NCI-H446 treated with DMSO at 0.1 percent for 48 hours (cell line): Measurements from ENCODE around the gene GOLGB1.

Experiments used
- DNase-seq: peaks from one replicate; lab custom pipeline; 2025; lab: John Stamatoyannopoulos, UW

Gene GOLGB1

DNA sequence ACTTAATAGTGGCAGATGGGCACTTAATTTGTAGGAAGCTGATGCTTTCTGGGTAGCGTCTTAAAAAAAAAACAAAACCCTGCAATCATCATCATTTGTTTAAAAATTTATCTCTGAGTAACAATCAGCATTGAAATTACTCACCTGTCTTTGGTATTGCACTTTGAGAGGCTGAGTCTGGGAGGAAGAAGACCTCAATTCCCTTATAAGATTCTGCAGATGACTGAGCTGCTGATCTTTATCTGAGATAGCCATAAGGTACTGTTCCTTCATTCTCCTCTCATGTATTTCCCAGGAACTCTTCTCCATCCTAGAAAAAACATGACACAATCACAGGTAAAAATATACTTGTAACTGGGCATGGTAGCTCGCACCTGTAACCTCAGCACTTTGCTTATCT, 72.4 kb downstream of the GOLGB1 start:
- no peak for DNase-seq

DNA sequence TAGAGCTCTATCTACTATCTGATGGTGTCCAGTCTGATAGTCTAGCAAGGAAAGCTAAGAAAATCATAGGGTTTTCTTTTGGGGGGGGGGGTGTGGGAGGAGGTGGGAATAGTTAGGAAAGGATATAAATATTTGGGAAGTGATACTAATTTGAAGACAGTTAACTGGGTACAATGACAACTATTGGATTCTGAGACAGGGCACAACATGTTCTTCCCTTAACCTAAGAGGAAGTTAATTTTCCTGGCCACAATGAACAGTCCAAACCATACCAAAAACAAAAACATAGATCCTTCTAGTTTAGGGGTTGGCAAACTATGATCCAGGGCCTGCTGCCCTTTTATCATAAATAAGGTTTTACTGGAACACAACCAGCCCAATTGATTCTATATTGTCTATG, 78.9 kb downstream of the GOLGB1 start:
- no peak for DNase-seq

DNA sequence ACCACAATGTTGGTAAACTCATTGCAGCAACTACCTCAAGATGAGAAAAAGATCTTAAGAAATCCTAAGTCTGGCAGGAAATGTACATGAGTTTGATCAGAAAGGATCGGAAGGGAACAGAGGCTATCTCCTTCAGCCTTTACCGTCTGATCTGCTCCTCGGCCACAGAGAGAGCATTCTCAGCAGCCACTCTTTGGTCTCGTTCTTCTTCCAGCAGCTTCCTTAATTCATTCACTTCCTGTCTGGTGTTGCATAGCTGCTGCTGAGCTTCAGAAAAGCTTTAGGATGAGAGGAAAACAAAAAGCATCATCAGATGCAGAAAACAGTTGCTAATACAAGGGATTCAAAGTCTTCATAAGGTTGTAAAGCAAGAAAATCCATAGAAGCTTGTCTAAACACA, 82.2 kb downstream of the GOLGB1 start:
- DNase-seq: no peak

DNA sequence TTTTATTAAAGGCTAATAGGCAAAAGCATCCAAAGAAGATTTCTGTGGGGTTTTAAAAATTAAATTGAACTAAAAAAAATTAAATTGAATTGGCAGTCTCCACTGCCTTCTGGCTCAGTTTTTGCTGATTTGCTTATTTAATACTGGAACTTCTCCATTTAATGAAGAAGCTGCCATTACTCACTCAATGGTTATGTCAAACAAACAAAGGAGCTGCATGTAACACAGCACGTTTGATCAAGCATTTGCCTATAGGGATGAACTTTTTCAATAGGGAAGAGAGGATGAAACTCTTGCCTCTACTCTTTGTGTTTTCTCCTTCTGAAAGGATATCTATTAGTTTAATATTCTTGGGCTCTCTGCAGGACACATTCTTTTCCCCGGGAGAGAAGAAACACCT, 84.1 kb downstream of the GOLGB1 start:
- DNase-seq: no peak

DNA sequence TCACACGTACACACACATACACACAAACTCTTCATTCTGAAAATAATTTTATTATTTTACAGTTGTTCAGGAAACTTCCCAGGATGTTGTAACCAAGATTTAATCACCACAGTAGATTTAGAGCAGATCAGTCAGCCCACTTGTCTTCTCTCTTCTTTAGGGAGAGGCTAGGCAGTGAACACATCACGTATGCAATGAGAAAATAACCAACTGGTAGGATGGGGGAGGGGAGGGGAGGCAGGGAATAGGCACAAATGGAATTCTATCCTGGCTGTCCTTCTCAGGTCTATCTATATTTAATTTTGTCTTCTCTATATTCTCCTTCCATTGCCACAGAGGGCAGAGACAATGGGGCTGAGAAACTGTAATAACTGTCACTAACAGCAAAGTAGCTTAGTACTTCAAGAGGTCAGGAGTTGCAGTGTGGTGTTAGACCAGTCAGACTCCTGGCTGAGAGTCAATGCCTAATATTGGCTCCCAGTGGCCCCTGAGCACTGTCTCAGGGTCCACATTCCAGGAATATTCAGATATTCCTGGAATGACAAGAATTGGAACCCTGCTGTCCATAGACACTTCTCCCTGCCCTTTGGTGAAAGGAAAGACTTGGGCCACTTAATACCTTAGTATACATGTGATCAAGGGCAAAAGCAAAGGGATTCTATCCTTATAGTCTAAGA, 86.2 kb downstream of the GOLGB1 start:
- no peak for DNase-seq

DNA sequence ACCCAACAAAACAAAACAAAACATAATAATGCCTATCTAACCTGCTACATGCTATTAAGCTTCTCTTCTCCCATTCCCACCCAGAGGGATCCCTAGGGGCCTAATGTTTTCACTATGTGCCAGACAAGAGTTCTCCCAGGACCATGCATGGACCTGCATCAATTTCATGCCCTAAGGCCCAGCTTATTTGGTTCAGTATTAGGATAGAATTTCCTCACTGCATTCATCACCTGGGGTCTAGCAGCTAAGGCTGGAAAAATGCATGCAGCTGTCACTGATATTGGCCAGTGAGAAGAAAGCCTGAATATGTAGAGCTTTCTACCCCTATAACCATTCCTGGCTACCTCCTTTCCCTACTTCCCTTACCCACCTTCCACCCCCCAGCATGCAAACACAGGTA, 86.8 kb downstream of the GOLGB1 start:
- no peak for DNase-seq

DNA sequence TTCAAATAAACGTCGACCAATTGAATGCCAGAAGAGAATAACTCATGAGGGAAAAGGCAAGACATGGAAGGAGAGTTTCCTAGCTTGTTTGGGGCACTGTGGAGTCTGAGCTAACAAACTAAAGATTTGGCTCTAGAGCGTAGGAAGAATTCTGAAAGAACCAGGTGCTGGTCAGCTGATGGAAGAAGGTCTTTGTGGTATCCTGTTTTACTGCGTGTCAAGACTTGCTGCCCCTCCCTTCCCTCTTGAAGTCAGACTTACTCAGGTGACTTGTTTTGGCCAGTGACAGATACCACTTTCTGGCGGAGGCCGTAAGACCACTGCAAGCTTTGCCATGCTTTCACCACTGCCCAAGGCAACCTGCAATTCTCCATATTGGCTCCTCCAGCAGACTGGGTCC, 88.2 kb downstream of the GOLGB1 start:
- DNase-seq: no peak

DNA sequence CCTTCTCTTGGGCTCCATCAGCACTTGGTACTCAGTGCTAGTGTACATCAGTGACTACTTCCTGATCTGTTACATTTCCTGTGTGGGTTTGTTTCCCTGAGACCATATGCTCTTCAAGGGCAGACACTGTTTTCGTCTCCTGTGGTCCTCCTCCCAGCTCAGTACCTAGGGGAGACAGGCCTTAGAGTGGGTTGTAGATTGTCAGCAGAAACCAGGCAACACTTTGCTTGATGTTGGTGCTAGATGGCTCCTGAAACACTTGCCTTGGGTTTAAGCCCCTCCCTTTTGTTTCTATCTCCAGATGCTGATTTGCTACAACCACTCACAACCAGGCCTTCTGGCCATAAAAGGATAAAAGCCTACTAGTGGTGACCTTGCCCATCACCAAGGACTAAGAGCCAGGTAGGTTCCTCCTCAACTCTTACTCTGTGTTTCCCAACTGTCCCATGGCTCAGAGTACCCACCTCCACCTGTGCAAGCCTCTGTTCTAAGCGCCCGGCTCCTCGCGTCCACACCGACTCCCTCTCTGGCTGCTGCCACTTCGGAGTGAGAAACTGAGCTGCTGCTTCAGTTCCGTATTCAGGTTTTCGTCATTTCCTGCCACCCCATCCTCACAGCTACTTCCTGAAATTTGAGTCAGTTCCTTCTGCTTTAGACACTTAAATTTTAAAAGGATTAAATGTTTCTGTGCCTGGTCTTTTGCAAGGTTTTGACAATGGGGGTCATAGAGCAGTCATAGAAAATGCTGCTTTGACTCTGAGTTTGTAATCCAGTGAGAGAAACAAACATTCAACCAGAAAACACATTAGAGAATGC, 89.0 kb downstream of the GOLGB1 start, which contains the start of gene HCLS1:
Gene HCLS1 (minus strand): TSS at position 548 of the 816 bp plus-strand sequence. CDS start 2,556 bp downstream, outside the sequence.
- no peak for DNase-seq

DNA sequence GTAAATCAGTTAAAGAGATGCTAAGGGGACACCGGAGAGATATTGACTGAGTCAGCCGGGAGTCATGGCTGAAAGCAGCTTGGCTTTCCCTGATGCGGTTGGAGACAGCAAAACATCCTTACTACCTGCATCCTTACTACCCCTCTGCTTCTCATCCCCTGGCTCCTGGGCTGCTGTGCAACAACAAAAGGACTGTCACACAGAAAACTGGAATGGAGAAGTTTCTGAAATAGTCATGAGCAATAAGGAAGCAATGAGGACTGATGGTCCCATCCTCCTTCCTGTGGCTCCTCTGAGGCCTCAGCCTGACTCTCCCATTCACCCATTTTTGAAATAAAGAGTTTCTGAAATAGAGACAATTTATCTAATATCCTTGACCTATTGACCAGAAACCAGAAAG, 90.0 kb downstream of the GOLGB1 start:
- DNase-seq: no peak

DNA sequence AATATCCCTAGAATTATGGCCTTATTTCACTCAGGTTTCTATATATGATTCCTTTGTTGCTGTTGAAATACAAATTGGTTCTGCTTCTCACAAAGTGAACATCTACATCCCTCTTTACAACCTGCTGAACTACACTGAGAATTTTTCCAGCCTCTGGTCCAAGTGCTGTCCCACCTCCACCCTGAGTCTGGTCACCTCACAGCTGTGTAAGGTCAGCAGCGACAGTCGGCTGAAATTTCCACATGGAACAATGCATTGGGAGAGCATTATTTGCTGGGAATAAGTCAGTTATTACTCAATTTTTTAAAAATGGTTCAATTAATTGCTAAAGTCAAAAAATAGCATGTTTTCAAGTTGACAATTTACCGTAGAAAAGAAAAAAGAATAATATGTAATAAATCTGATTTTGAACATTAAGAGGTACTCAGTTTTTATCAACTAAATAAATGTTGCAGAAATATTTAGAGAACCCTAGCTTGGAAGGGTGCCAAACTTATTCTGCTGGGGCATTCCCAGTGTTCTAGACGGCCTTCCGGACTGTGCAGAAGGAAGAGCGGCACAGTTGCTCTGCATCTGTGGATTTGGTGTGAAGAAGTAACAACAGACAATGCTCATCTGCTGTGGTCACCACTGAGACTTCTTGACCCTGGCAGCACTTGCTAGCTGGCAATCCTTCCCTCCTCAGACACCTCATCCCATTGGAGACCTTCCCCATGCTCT, 90.7 kb downstream of the GOLGB1 start:
- no peak for DNase-seq

DNA sequence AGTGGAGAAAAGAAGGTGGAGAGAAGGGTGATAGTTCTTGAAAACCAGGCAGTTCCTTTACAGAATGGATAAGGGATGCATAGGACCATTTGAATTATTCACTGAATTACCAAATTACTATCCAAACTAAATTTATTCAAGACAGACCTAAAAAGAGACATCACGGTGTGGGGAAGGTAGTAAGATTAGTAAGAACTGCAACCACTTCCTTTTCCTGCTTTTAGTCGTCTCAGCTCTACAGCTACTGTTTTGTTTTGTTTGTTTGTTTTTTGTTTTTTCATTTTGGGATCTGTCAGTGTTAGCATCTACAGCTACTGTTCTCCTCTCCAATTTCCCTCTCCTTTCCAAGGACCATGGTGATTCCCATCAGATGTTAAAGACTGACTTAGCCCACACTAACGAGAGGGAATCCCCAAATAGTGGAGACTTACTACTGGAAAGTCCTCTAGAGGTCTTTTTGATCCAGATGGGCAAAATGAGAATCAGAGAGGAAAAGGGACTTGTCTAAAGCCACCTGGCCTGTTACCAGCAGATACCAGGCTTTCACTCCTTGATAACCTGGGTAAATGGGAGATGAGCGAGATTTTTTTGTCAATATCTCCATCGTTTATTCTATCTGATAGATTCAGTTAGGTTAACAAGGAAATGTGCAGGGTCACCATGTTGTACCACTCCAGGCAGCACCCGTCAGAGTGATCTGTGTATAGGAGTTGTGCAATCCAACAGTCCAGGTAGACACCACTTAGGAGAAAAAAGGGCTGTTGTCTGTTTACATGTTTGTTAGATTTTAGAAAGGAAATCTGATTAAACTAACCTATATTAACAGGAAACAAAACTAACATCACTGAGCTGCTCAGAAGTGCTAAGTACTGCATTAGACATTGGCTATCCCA, 94.8 kb downstream of the GOLGB1 start:
- no peak for DNase-seq

DNA sequence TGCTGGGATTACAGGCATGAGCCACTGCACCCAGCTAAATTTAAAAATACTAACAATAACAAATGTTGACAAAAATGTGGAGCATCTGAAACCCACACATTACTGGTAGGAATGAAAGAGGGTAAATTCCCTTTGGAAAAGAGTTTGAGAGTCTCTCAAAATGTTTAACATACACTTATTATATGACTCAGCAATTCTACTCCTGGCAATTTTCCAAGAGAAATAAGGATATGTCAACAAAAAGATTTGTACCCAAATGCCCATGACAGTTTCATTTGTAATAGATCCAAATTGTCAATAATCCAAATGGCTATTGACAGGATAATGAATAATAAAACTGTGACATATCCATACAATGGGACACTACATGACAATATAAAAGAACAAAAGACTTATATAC, 97.9 kb downstream of the GOLGB1 start:
- DNase-seq: peak; percentile 75

DNA sequence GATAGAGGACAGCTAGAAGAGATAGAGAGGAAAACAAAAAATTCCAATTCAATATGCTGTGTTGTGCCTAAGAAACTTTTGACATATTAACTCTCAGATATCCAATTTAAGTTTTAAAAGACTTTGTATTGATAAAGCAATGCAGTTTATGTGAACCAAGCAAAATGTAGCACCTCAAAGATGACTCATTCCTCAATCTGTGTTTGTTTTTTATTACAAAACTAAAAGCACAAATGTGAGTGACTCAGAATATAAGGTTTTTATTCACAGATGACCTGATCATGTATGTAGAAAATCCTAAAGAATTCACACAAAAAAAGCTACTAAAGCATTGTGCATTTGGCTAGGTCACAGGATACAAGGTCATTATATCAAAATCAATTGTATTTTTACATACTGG, 99.9 kb downstream of the GOLGB1 start:
- DNase-seq: peak; percentile 19

DNA sequence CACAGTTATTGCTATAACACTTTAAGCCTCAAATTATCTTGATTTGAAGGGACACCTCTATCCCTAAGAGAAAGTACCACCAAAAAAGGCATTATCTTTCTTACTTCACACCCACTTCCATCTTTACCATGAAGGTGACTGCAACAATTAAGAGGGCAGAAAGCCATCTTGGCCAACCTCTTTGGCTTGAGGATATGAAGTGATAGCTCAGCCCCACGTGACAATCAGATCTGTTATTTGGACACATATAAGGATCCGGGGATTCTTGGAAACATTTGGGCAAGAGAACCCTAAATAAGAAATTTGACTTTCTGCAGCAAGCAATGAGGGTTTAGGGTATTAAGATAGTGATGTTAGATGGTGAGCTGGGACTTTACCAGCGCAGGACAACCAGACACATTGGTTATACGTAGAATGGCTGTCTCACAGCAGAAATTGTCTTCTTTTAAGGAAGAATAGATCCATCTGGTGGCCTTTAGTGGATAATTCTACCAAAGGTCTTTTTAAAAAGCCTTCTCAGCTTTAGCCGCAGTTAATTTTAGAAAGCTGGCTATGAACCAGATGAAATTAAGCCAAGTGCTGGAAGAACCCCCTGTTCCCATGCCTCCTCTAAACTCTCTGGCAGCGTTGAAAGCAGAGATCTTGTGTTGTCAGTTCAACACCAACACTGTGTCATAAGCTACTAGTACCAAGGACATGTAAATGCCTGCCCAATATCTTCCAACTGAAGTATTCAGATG, 101.2 kb downstream of the GOLGB1 start:
- DNase-seq: peak; percentile 98

DNA sequence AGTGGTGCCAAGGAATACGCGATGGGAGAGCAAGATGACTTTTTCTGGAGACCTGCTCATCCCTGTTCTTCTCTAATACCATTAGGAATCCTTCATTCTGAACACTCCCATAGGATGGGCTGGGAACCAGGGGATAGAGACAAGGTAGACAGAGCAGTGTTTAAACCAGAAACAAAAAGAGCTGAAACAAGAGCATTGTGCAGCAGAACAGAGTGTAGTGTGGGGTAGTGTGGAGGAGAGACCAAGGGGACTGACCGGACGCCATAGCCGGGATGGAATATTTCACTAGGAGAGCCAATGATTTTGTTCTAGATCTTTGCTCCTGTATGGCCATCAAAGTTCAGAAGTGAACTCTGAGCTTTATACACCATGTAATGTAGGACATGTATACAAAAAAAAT, 104.5 kb downstream of the GOLGB1 start:
- DNase-seq: no peak

DNA sequence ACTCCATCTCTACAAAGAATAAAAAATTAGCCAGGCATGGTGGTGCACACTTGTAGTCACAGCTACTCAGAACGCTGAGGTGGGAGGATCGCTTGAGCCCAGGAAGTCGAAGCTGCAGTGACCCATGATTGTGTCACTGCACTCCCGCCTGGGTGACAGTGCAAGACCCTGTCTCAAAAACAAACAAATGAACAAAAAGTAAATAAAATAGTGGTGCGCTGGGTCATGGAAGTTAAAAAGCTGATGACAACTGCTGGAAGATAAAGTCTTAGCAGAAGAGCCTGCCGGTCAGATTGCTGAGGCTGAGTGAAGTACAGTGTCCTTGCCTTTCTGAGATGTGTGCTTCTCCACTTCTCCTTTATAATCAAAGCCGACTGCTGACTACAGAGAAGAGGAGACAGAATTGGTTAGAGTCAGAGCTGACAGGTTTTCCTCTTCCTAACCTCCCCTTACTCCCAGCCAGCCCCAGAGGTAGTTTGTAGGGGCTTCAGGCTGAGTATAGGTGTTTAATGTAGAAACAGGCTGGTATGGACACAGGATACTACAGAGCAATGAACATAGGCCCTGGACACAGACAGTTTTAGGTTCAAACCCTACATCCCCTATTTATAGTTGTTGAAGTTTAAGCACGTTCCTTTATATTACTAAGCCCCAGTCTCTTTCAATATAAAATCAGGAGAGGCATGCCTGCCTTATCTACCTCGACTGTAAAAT, 106.8 kb downstream of the GOLGB1 start:
- no peak for DNase-seq

DNA sequence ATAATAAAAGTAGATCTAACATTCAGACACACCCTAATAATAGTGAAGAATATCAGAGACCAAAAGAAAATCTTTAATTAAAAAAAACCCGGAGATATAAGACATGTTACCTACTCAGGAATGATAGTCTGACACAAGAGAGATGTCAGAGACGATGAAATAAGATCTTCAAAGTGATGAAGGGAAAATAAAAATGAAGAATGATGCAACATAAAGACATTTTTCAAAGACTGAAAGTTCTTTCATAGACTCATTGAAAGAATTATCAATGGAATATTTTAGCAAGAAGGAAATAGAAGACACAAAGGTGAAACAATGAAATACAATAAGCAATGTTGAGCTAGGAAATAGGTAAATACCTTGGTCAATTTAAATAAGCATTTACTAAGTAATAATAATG, 108.4 kb downstream of the GOLGB1 start:
- no peak for DNase-seq

DNA sequence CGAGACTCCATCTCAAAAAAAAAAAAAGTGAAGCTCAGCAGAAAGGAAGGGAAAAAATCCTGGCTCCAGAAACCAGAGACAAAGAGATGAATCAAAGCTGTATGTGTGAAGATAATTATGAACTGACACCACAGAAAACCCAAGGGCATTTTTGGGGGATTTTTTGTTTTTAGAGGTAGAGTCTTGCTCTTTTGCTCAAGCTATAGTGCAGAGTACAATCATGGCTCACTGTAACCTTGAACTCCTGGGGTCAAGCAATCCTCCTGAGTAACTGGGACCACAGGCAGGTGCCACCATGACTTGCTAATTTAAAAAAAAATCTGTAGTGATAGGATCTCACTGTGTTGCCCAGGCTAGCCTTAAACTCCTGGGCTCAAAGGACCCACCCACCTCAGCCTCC, 111.6 kb downstream of the GOLGB1 start:
- no peak for DNase-seq

DNA sequence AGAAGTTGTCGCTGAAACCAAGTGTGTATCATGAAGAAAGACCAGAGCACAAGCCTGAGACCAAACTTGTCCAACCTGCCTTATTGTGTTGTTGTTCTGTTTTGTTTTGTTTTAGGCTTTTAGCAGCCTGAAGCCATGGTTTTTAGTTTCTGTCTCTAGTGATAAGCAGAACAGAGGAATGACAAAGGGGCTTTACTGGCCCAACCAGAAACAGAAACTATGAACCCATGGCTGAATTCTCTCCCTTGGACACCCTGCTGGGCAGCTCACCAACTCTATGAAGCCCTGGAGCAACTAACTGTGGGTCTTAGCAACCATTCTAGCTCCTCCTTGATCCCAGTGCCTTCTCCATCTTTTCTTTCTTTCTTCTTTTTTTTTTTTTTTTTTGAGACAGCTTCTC, 119.2 kb downstream of the GOLGB1 start:
- no peak for DNase-seq

DNA sequence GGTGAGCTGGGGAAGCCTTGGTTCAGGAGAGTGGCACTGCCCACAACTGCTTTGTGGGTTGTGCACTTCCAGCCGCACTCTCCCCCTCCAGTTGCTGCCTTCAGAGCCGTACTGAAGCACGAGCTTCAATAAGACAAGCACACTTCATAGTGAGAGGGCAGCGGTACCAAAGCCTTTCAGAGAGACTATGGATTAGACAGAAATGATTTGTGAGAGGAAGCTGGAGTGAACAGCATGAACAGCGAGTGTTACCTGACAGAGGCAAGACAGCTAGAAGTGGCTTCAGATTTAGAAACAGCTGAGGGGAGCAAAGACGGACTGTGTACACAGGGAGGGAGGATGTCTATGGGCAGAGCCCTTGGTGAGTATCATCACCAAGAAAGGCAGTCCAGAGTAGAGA, 119.9 kb downstream of the GOLGB1 start:
- DNase-seq: no peak

DNA sequence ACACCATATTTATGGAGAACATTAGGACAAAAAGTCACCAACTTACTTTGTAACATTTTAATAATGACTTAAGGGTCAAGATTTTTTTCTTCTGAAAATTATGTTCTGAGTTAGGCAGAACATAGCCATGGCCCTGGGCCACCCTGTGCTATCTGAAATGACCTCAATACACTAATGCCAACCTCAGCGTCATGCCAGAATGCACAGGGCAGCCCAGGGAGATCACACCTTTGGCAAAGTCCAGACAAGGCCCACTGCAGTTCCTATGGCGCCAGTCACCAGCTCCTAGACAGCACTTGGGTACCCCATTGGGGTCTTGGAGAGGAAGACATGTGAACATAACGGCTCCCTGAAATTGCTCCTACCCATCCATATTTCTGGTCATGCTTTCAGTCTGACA, 121.9 kb downstream of the GOLGB1 start:
- no peak for DNase-seq
